ENCODE data around the gene HAUS7. TPM values are rescaled to one million over a fixed set of nuclear protein-coding genes. Genes with fewer than 3 reads are reported as not detected.

The HAUS7 gene
- total RNA-seq, 2 experiments from 2014 or later = 59.1 to 62.3 TPM

- CTCF ChIA-PET = no interaction called here
- no peaks in the 10 kb centered on the region for H3K9me3 Mint-ChIP-seq
- intact Hi-C loops (cut with micrococcal nuclease) = no loop called here
- no peaks in the 10 kb centered on the region for H3K4me1 Mint-ChIP-seq (ENCODE audit: low read depth)
- no peak for DNase-seq
- H3K36me3 Mint-ChIP-seq = no peaks in the 10 kb centered on the region
- H3K27ac Mint-ChIP-seq = no peak overlapping the region
- H3K27me3 Mint-ChIP-seq = no peaks in the 10 kb centered on the region
- POLR2A ChIA-PET = no interaction called here
- no peak overlapping the region for H3K4me3 Mint-ChIP-seq
Observed at GRCh38 chrX:153446950-153447580, 23.3 kb downstream of the HAUS7 start.

DNA sequence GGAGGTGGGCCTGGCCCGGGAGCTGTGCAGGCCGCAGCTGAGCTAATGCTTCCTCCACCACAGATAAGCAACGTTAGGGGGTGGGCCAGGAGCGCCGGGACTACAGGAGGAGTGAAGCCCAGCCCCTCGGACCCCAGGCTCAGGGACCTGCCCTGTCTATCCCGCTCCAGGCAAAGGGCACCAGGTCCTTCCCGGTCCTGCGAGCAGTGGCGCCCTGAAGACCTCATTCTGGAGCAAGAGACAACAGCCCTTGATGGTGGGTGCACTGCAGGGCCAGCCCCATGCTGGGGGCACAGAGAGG is 23.8 kb downstream of the HAUS7 start:
- Mint-ChIP-seq H3K4me3 (no peak overlapping the region), H3K27ac (no peak overlapping the region), H3K4me1 (ENCODE audit: low read depth) (no peaks in the 10 kb centered on the region), H3K36me3 (no peaks in the 10 kb centered on the region), H3K27me3 (no peaks in the 10 kb centered on the region), H3K9me3 (no peaks in the 10 kb centered on the region)
- POLR2A ChIA-PET = no interaction called here
- no peak for DNase-seq
- intact Hi-C loops (cut with micrococcal nuclease) = no loop called here
- CTCF ChIA-PET = interaction anchor here (0.9 kb wide), 1 partner anchor 93 kb away, joined by 3 read pairs; no protein-coding TSS in a partner anchor

- Mint-ChIP-seq H3K4me1 (ENCODE audit: low read depth) (no peaks in the 10 kb centered on the region), H3K27me3 (no peaks in the 10 kb centered on the region), H3K36me3 (no peaks in the 10 kb centered on the region), H3K4me3 (no peak within 1 kb of the TSS), H3K27ac (no peak within 1 kb of the TSS), H3K9me3 (no peaks in the 10 kb centered on the region)
- CTCF ChIA-PET = interaction anchor here (0.9 kb wide), 1 partner anchor 93 kb away, joined by 3 read pairs; no protein-coding TSS in a partner anchor
- intact Hi-C loops (cut with micrococcal nuclease) = no loop called here
- DNase-seq = no peak
- POLR2A ChIA-PET = no interaction called here
Observed at GRCh38 chrX:153445856-153446635, 24.3 kb downstream of the HAUS7 start, which contains the start of gene TREX2. Gene TREX2, minus strand, starts transcription at chrX:153446056. Its CDS starts 626 bp downstream, at chrX:153445430.

- no peak overlapping the region for H3K27ac Mint-ChIP-seq
- DNase-seq = no peak
- H3K36me3 Mint-ChIP-seq = no peaks in the 10 kb centered on the region
- intact Hi-C loops (cut with micrococcal nuclease) = no loop called here
- ChIA-PET CTCF (interaction anchor here (0.9 kb wide), 1 partner anchor 94 kb away, joined by 3 read pairs; no protein-coding TSS in a partner anchor), POLR2A (no interaction called here)
- no peak overlapping the region for H3K4me3 Mint-ChIP-seq
- H3K27me3 Mint-ChIP-seq = no peaks in the 10 kb centered on the region
- H3K4me1 Mint-ChIP-seq (ENCODE audit: low read depth) = no peaks in the 10 kb centered on the region
- no peaks in the 10 kb centered on the region for H3K9me3 Mint-ChIP-seq
Observed at GRCh38 chrX:153445106-153445855, 25.1 kb downstream of the HAUS7 start.

DNA sequence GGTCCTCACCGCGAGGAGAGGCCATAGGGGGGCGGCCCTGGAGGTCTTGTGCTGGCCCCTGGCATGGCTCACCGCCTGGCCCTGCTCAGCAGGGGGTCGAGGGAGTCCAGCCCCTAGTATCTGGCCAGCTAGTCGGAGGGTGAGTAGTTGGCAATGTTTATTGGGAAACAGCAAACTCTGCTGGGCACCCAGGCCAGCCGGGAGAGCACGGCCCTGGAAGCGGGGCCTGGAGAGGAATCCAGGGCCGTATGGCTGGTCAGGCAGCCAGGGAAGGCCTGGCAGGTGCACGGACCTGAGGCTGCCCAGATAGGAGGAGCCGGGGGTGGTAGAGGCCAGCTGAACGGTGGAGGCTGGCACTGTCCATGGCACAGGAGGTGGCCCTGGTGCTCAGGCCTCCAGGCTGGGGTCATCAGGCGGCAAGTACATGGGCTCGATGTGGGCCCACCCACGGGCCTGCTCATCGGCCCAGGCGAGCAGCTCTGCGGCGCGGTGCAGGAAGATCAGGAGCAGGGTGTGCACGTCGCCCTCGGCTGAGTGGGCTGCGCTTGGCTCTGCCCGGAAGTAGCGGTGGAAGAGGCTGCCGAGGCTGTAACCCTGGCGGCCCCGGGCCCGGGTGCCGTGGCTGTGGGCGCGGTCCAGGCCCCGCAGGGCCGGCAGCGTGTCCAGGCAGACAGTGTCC is 25.9 kb downstream of the HAUS7 start:
- ChIA-PET CTCF (interaction anchor here (0.7 kb wide), 1 partner anchor 15 kb away, joined by 3 read pairs; no protein-coding TSS in a partner anchor), POLR2A (no interaction called here)
- Mint-ChIP-seq H3K4me3 (no peak overlapping the region), H3K27ac (no peak overlapping the region), H3K9me3 (no peaks in the 10 kb centered on the region), H3K36me3 (no peaks in the 10 kb centered on the region), H3K27me3 (no peaks in the 10 kb centered on the region), H3K4me1 (ENCODE audit: low read depth) (no peaks in the 10 kb centered on the region)
- no peak for DNase-seq
- intact Hi-C loops (cut with micrococcal nuclease) = no loop called here

DNA sequence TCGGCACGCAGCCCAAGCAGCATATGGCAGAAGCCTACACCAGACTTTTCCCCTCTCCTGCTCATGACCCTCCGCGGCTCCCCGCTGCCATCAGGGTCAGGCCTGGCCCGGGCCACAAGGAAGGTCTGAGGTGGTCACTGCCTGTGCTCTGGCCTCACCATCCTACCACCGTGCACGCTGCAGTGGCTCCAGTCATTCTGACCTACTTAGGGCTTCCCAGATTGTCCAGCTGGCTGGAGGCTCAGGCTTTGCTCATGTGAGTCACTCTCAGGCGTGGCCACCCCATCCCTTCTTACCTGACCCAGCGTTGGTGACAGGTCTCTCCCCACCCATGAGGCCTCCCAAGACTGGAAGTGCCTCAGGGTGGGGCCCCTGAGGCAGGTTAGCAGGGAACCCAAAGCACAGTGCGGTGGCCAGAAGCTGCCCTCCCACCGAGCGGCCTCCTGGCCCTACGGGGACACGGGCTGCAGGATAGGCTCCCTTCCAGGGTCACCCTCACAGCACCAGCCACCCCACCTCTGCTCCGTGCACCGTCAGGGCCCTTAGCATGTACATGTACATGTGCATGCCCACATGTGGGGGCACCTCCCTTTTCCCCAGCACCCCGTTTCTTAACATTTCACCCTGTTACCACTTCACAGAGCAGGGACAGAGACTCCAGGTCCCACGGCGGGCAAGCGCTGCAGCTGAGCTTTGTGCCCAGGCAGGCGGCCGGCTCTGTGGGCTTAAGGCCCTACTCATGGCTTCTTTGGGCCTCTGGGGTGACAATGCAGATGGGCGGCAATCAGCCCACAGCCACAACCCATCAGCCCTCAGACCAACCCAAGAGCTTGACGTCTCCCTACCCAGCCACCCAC is 26.7 kb downstream of the HAUS7 start:
- H3K36me3 Mint-ChIP-seq = no peaks in the 10 kb centered on the region
- H3K4me1 Mint-ChIP-seq (ENCODE audit: low read depth) = no peaks in the 10 kb centered on the region
- no peak overlapping the region for H3K4me3 Mint-ChIP-seq
- no peak for DNase-seq
- CTCF ChIA-PET = interaction anchor here (0.7 kb wide), 1 partner anchor 16 kb away, joined by 3 read pairs; no protein-coding TSS in a partner anchor
- H3K27me3 Mint-ChIP-seq = peaks cover 1% of the 10 kb centered on the region
- POLR2A ChIA-PET = no interaction called here
- intact Hi-C loops (cut with micrococcal nuclease) = no loop called here
- H3K9me3 Mint-ChIP-seq = no peaks in the 10 kb centered on the region
- no peak overlapping the region for H3K27ac Mint-ChIP-seq

- H3K27ac Mint-ChIP-seq = no peak overlapping the region
- intact Hi-C loops (cut with micrococcal nuclease) = no loop called here
- H3K9me3 Mint-ChIP-seq = no peaks in the 10 kb centered on the region
- ChIA-PET POLR2A (no interaction called here), CTCF (no interaction called here)
- no peaks in the 10 kb centered on the region for H3K36me3 Mint-ChIP-seq
- H3K4me3 Mint-ChIP-seq = no peak overlapping the region
- H3K4me1 Mint-ChIP-seq (ENCODE audit: low read depth) = no peaks in the 10 kb centered on the region
- H3K27me3 Mint-ChIP-seq = peaks cover 2% of the 10 kb centered on the region
- DNase-seq = no peak
Observed at GRCh38 chrX:153442463-153442862, 27.9 kb downstream of the HAUS7 start.

DNA sequence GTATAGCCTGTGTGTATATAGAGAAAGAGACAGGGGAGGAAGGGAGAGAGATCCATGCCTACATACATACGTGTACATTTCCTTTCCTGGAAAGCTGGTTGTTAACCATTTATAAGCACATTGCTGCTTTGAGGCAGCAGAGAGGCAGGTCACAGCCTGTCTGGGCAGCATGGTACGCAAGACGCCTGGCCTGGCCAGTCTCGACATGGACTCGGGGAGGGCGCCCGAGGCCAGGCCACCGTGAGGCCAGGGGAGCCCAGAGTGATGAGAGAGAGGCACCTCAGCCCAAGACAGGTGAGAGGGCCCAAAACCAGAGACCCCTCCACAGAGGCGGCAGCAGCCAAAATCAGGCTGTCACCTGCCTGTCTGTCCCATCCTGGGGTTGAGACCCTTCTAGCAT is 28.4 kb downstream of the HAUS7 start:
- no peaks in the 10 kb centered on the region for H3K36me3 Mint-ChIP-seq
- DNase-seq = no peak
- POLR2A ChIA-PET = no interaction called here

GRCh38 chrX:153441296-153441695 is 29.1 kb downstream of the HAUS7 start:
- Mint-ChIP-seq H3K4me1 (ENCODE audit: low read depth) (no peaks in the 10 kb centered on the region), H3K36me3 (no peaks in the 10 kb centered on the region), H3K27ac (no peak overlapping the region), H3K4me3 (no peak overlapping the region), H3K9me3 (no peaks in the 10 kb centered on the region), H3K27me3 (peaks cover 2% of the 10 kb centered on the region)
- ChIA-PET POLR2A (no interaction called here), CTCF (no interaction called here)
- no peak for DNase-seq
- intact Hi-C loops (cut with micrococcal nuclease) = no loop called here

More for the DNA sequence above, 28.4 kb downstream of the HAUS7 start:
- H3K27ac Mint-ChIP-seq = no peak overlapping the region
- no peak overlapping the region for H3K4me3 Mint-ChIP-seq
- CTCF ChIA-PET = no interaction called here
- intact Hi-C loops (cut with micrococcal nuclease) = no loop called here
- no peaks in the 10 kb centered on the region for H3K4me1 Mint-ChIP-seq (ENCODE audit: low read depth)
- peaks cover 2% of the 10 kb centered on the region for H3K27me3 Mint-ChIP-seq
- no peaks in the 10 kb centered on the region for H3K9me3 Mint-ChIP-seq

- intact Hi-C loops (cut with micrococcal nuclease) = no loop called here
- CTCF ChIA-PET = no interaction called here
- Mint-ChIP-seq H3K27me3 (peaks cover 2% of the 10 kb centered on the region), H3K36me3 (no peaks in the 10 kb centered on the region), H3K4me3 (no peak overlapping the region), H3K9me3 (no peaks in the 10 kb centered on the region), H3K4me1 (ENCODE audit: low read depth) (no peaks in the 10 kb centered on the region), H3K27ac (no peak overlapping the region)
- no peak for DNase-seq
- POLR2A ChIA-PET = no interaction called here
Observed at GRCh38 chrX:153440556-153441135, 29.7 kb downstream of the HAUS7 start.

GRCh38 chrX:153439977-153440376 is 30.4 kb downstream of the HAUS7 start:
- H3K4me3 Mint-ChIP-seq = no peak overlapping the region
- peaks cover 2% of the 10 kb centered on the region for H3K27me3 Mint-ChIP-seq
- POLR2A ChIA-PET = no interaction called here
- H3K36me3 Mint-ChIP-seq = no peaks in the 10 kb centered on the region
- no peak for DNase-seq
- no peaks in the 10 kb centered on the region for H3K4me1 Mint-ChIP-seq (ENCODE audit: low read depth)
- no peak overlapping the region for H3K27ac Mint-ChIP-seq
- CTCF ChIA-PET = no interaction called here
- intact Hi-C loops (cut with micrococcal nuclease) = no loop called here
- no peaks in the 10 kb centered on the region for H3K9me3 Mint-ChIP-seq

Measured in activated CD4-positive, alpha-beta memory T cell treated with anti-CD3 and anti-CD28 coated beads for 36 hours (primary cell).